Measurements from ENCODE around the gene CHRM4.

The CHRM4 gene

GRCh38 chr11:46367244-46367915, 24.2 kb downstream of the CHRM4 start:
- peak; percentile 62 for DNase-seq (ENCODE audit: low spot score)

GRCh38 chr11:46366661-46367161, 24.9 kb downstream of the CHRM4 start:
- no peak for DNase-seq (ENCODE audit: low spot score)

- DNase-seq (ENCODE audit: low spot score) = no peak
Observed at GRCh38 chr11:46366260-46366659, 25.3 kb downstream of the CHRM4 start.

GRCh38 chr11:46364791-46365190, 26.8 kb downstream of the CHRM4 start:
- no peak for DNase-seq (ENCODE audit: low spot score)

GRCh38 chr11:46364056-46364455, 27.5 kb downstream of the CHRM4 start:
- no peak for DNase-seq (ENCODE audit: low spot score)

- peak; percentile 82 for DNase-seq (ENCODE audit: low spot score)
Observed at GRCh38 chr11:46363455-46364005, 28.0 kb downstream of the CHRM4 start.

- peak; percentile 76 for DNase-seq (ENCODE audit: low spot score)
Observed at GRCh38 chr11:46363031-46363407, 28.6 kb downstream of the CHRM4 start.

GRCh38 chr11:46362156-46363030, 29.2 kb downstream of the CHRM4 start:
- no peak for DNase-seq (ENCODE audit: low spot score)

- peak; percentile 74 for DNase-seq (ENCODE audit: low spot score)
Observed at GRCh38 chr11:46361283-46362155, 30.1 kb downstream of the CHRM4 start.

GRCh38 chr11:46360878-46361277, 30.7 kb downstream of the CHRM4 start:
- no peak for DNase-seq (ENCODE audit: low spot score)

GRCh38 chr11:46359953-46360352, 31.6 kb downstream of the CHRM4 start:
- DNase-seq (ENCODE audit: low spot score) = no peak

- DNase-seq (ENCODE audit: low spot score) = no peak
Observed at GRCh38 chr11:46357483-46357936, 34.1 kb downstream of the CHRM4 start.

- no peak for DNase-seq (ENCODE audit: low spot score)
Observed at GRCh38 chr11:46356924-46357482, 34.6 kb downstream of the CHRM4 start.

GRCh38 chr11:46353698-46354097, 37.9 kb downstream of the CHRM4 start:
- DNase-seq (ENCODE audit: low spot score) = no peak

- peak; percentile 52 for DNase-seq (ENCODE audit: low spot score)
Observed at GRCh38 chr11:46352063-46352841, 39.3 kb downstream of the CHRM4 start.

GRCh38 chr11:46351606-46352005, 40.0 kb downstream of the CHRM4 start:
- DNase-seq (ENCODE audit: low spot score) = no peak

GRCh38 chr11:46351148-46351547, 40.4 kb downstream of the CHRM4 start:
- no peak for DNase-seq (ENCODE audit: low spot score)

- DNase-seq (ENCODE audit: low spot score) = no peak
Observed at GRCh38 chr11:46350695-46351094, 40.9 kb downstream of the CHRM4 start.

GRCh38 chr11:46348566-46349401, 42.8 kb downstream of the CHRM4 start:
- DNase-seq (ENCODE audit: low spot score) = no peak

Measured in AG08395 (cell line).